ENCODE results near the gene C3. TPM values are rescaled to one million over a fixed set of nuclear protein-coding genes. Genes with fewer than 3 reads are reported as not detected.

C3 gene
- total RNA-seq, 1 experiment from 2014 or later, result 5.0 TPM

DNA sequence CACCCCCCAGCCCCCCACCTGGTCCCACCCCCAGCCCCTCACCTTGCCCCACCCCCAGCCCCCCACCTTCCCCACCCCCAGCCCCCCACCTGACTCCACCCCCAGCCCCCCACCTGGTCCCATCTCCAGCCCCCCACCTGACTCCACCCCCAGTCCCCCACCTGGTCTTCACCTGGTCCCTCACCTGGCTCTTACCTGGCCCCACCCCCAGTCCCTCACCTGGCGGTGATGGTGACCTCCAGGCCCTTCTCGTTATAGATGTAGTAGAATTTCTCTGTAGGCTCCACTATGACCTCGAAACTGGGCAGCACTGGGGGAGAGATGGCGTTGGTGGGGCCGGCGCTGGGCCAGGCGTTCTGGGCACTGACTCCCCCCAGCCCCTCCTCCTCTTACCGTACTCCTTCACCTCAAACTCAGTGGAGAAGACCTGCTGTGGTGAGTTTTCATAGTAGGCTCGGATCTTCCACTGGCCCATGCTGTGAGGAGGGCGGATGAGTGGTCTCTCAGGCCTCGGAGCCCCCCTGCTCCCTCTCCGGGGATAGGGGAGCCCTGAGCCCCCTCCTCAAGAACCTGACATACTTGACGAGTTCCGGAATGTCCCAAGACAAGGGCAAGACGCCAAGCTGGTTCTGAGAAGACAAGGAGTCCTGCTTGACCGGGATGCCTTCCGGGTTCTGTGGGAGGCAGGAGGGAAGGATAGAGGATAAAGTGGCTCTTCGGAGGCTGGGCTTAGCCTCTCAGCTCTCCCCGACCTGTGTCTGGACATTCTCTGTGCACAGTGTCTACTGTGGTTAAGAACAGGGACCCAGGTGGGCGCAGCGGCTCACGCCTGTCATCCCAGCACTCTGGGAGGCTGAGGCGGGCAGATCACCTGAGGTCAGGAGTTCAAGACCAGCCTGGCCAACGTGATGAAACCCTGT lies 6.4 kb downstream of the C3 start:
- no peak for DNase-seq (ENCODE audit: low read depth, low spot score)
- CTCF ChIA-PET, result no interaction called here
- BruUV-seq (replicated peaks), result no TSS peak
- Histone ChIP-seq H3K4me3 (ENCODE audit: low read depth in 2 of 2, low read length in 2 of 2) (no peak overlapping the region), H3K9me3 (ENCODE audit: control insufficient read depth, insufficient read depth, low read depth, low read length) (no peaks in the 10 kb centered on the region), H3K4me1 (ENCODE audit: control insufficient read depth, insufficient read depth, low read length) (no peaks in the 10 kb centered on the region), H3K36me3 (ENCODE audit: control insufficient read depth, insufficient read depth, low read length) (no peaks in the 10 kb centered on the region), H3K27ac (ENCODE audit: low read length) (no peak overlapping the region), H3K27me3 (ENCODE audit: control insufficient read depth, insufficient read depth, low read length) (no peaks in the 10 kb centered on the region)
- TF ChIP-seq, protein P1, sequence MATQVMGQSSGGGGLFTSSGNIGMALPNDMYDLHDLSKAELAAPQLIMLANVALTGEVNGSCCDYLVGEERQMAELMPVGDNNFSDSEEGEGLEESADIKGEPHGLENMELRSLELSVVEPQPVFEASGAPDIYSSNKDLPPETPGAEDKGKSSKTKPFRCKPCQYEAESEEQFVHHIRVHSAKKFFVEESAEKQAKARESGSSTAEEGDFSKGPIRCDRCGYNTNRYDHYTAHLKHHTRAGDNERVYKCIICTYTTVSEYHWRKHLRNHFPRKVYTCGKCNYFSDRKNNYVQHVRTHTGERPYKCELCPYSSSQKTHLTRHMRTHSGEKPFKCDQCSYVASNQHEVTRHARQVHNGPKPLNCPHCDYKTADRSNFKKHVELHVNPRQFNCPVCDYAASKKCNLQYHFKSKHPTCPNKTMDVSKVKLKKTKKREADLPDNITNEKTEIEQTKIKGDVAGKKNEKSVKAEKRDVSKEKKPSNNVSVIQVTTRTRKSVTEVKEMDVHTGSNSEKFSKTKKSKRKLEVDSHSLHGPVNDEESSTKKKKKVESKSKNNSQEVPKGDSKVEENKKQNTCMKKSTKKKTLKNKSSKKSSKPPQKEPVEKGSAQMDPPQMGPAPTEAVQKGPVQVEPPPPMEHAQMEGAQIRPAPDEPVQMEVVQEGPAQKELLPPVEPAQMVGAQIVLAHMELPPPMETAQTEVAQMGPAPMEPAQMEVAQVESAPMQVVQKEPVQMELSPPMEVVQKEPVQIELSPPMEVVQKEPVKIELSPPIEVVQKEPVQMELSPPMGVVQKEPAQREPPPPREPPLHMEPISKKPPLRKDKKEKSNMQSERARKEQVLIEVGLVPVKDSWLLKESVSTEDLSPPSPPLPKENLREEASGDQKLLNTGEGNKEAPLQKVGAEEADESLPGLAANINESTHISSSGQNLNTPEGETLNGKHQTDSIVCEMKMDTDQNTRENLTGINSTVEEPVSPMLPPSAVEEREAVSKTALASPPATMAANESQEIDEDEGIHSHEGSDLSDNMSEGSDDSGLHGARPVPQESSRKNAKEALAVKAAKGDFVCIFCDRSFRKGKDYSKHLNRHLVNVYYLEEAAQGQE (IDR thresholded peaks at IDR 0.05; ENCODE audit: insufficient read depth in 1 of 2, low read depth in 2 of 2, low read length in 1 of 2), result no peak
- TF ChIP-seq, protein P2, sequence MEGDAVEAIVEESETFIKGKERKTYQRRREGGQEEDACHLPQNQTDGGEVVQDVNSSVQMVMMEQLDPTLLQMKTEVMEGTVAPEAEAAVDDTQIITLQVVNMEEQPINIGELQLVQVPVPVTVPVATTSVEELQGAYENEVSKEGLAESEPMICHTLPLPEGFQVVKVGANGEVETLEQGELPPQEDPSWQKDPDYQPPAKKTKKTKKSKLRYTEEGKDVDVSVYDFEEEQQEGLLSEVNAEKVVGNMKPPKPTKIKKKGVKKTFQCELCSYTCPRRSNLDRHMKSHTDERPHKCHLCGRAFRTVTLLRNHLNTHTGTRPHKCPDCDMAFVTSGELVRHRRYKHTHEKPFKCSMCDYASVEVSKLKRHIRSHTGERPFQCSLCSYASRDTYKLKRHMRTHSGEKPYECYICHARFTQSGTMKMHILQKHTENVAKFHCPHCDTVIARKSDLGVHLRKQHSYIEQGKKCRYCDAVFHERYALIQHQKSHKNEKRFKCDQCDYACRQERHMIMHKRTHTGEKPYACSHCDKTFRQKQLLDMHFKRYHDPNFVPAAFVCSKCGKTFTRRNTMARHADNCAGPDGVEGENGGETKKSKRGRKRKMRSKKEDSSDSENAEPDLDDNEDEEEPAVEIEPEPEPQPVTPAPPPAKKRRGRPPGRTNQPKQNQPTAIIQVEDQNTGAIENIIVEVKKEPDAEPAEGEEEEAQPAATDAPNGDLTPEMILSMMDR (IDR thresholded peaks at IDR 0.05), result no peak
- POLR2A ChIA-PET, result no interaction called here
- in situ Hi-C loops (cut with HindIII; ENCODE audit: low pct_unique_long_range_greater_than_20kb, low sequenced_read_pairs) (no loop called here), intact Hi-C loops (cut with micrococcal nuclease; ENCODE audit: unreplicated experiment) (no loop called here)
- peak; percentile 43; the same call in 1 of the 2 replicates for ATAC-seq

GRCh38 chr19:6712692-6713670 lies 7.5 kb downstream of the C3 start:
- POLR2A ChIA-PET, result no interaction called here
- TF ChIP-seq POLR2AphosphoS5 (IDR thresholded peaks at IDR 0.05; ENCODE audit: low read depth, low read length) (no peak), TCF7L2 (IDR thresholded peaks at IDR 0.05; ENCODE audit: low read depth, low read length) (no peak), SIN3A (IDR thresholded peaks at IDR 0.05; ENCODE audit: borderline replicate concordance, insufficient read depth, low read depth, low read length) (no peak)
- TF ChIP-seq, protein P1 (IDR thresholded peaks at IDR 0.05; ENCODE audit: insufficient read depth in 1 of 2, low read depth in 2 of 2, low read length in 1 of 2), result no peak
- TF ChIP-seq, protein P2 (IDR thresholded peaks at IDR 0.05), result no peak
- in situ Hi-C loops (cut with HindIII; ENCODE audit: low pct_unique_long_range_greater_than_20kb, low sequenced_read_pairs) (no loop called here), intact Hi-C loops (cut with micrococcal nuclease; ENCODE audit: unreplicated experiment) (no loop called here)
- H3K27ac ChIP-seq (ENCODE audit: low read length), result no peak overlapping the region
- H3K4me3 ChIP-seq (ENCODE audit: low read depth in 2 of 2, low read length in 2 of 2), result no peak overlapping the region
- CTCF ChIA-PET, result no interaction called here
- no peaks in the 10 kb centered on the region for H3K36me3 ChIP-seq (ENCODE audit: control insufficient read depth, insufficient read depth, low read length)
- no peak for DNase-seq (ENCODE audit: low read depth, low spot score)
- no peaks in the 10 kb centered on the region for H3K27me3 ChIP-seq (ENCODE audit: control insufficient read depth, insufficient read depth, low read length)
- ATAC-seq, result no peak
- no peaks in the 10 kb centered on the region for H3K9me3 ChIP-seq (ENCODE audit: control insufficient read depth, insufficient read depth, low read depth, low read length)
- H3K4me1 ChIP-seq (ENCODE audit: control insufficient read depth, insufficient read depth, low read length), result no peaks in the 10 kb centered on the region
- no TSS peak for BruUV-seq (replicated peaks)

Measured in Panc1 (cell line).